GM19240 (cell line): Measurements from ENCODE around the gene COQ9.

Experiments used
- DNase-seq: peaks from one replicate; pipeline ENCODE4 v3.0.0; 2011; ENCODE audit warnings: low spot score; ENCODE audit not compliant: insufficient read length

COQ9 gene

GRCh38 chr16:57510016-57510871 lies 63.0 kb downstream of the COQ9 start:
- DNase-seq: no peak
